Endothelial cell of umbilical vein (primary cell): ENCODE measurements around the gene CERS6.

Experiments used
- CTCF ChIP-seq, 2 donors: IDR thresholded peaks; 1 replicate in 1 of 2; 2 replicates in 1 of 2; pipeline ENCODE4 v1.5.1; 2011; ENCODE audit warnings: low read length in 2 of 2, mild to moderate bottlenecking in 2 of 2, moderate library complexity in 2 of 2, control low read depth in 1 of 2, inconsistent platforms in 1 of 2, low read depth in 1 of 2; ENCODE audit not compliant: insufficient read depth in 1 of 2; ENCODE audit errors: extremely low read depth in 1 of 2
- EZH2 ChIP-seq: IDR thresholded peaks from 2 replicates; pipeline ENCODE4 v1.6.1; 2012; ENCODE audit warnings: borderline replicate concordance, low read depth, mild to moderate bottlenecking, moderate library complexity, low read length, inconsistent platforms; ENCODE audit not compliant: severe bottlenecking
- GATA2 ChIP-seq: IDR thresholded peaks from 2 replicates; pipeline ENCODE4 v1.7.0; 2011; ENCODE audit warnings: low read depth, mild to moderate bottlenecking, moderate library complexity, mixed read lengths, low read length; ENCODE audit not compliant: insufficient read length, insufficient read depth
- POLR2A ChIP-seq: IDR thresholded peaks from 2 replicates; pipeline ENCODE4 v1.6.1; 2012; ENCODE audit warnings: low read depth, mild to moderate bottlenecking, control low read depth, low read length

DNA sequence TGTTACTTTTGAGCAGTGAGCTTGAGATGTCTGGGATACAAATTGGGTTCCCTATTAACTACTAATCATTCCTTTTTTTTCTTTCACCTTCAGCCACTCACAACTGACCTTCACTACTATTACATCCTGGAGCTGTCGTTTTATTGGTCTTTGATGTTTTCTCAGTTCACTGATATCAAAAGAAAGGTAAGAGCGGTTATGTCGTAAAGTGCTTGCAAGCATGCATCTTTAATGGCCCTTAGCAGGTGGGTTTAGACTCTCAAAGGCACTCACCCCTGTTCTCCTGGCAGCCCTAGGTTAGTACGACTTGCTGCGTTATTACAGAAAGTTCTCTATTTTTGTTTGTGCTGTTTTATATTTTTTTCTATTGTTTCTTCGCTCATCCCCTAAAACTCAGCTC, 238.8 kb downstream of the CERS6 start:
- TF ChIP-seq EZH2: no peak
- no peak for TF ChIP-seq CTCF (IDR thresholded peaks at IDR 0.05; ENCODE audit: extremely low read depth in 1 of 2, insufficient read depth in 1 of 2, low read depth in 1 of 2, low read length in 2 of 2)
- no peak for TF ChIP-seq POLR2A
- no peak for TF ChIP-seq GATA2
